ENCODE data around the gene CA10.

CA10 gene

DNA sequence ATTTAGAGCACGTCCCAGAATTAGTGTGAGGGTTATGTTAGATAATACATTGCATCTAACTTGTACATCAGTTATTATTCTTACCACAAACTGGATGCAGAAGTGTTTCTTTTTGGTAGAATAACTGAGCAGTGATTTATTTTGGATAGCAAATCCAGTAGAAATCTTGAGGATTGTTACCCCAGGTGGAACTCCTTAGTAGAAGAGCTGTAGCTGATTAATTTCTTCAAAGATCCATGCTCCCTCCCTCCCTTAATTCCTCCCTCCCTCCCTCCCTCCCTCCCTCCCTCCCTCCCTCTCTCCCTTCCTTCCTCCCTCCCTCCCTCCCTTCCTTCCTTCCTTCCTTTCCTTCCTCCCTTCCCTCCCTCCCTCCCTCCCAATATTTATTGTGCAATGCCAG lies 337.7 kb downstream of the CA10 start:
- no peak for DNase-seq (ENCODE audit: extremely low read depth in 1 of 2, low read depth in 1 of 2)

GRCh38 chr17:51820252-51820651 lies 338.3 kb downstream of the CA10 start:
- no peak for DNase-seq (ENCODE audit: extremely low read depth in 1 of 2, low read depth in 1 of 2)

GRCh38 chr17:51819341-51820219 lies 338.9 kb downstream of the CA10 start:
- no peak for DNase-seq (ENCODE audit: extremely low read depth in 1 of 2, low read depth in 1 of 2)

GRCh38 chr17:51818777-51819176 lies 339.7 kb downstream of the CA10 start:
- DNase-seq (ENCODE audit: extremely low read depth in 1 of 2, low read depth in 1 of 2) = no peak

GRCh38 chr17:51817955-51818354 lies 340.6 kb downstream of the CA10 start:
- no peak for DNase-seq (ENCODE audit: extremely low read depth in 1 of 2, low read depth in 1 of 2)

DNA sequence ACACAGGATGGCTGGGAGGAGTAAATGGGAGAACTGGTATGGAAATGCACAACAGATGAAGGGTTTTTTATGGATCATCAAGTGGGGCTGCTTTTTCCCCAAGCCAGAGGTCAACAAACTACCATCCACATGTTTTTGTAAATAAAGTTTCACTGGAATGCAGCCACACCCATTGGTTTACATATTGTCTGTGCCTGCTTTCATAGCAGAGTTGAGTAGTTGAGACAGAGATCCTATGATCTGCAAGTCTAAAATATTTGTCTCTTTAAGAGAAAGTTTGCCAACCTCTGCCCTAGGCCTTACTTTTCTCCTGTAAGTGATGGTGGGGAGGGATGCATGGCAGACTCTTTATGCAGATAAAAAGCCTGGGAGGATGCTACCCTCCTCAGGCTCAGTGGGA lies 341.4 kb downstream of the CA10 start:
- DNase-seq (ENCODE audit: extremely low read depth in 1 of 2, low read depth in 1 of 2) = no peak

DNA sequence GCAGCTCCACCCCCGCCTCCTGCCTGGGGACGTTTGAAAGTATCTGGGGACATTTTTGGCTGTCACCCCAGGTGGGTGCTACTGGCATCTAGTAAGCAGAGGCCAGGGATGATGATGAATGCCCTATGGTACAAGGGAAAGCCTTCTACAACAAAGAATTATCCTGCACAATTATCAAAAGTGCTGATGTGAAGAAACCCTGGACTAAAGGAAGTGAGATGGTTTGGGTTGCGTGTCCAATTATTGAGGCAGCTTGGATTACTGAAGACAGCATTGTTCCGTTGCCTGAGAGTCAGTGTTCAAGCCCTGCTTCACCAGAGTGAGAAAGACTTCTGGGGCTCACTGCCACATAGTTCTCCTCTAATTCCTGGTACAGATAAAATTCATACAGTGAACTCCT lies 343.4 kb downstream of the CA10 start:
- no peak for DNase-seq (ENCODE audit: extremely low read depth in 1 of 2, low read depth in 1 of 2)

DNA sequence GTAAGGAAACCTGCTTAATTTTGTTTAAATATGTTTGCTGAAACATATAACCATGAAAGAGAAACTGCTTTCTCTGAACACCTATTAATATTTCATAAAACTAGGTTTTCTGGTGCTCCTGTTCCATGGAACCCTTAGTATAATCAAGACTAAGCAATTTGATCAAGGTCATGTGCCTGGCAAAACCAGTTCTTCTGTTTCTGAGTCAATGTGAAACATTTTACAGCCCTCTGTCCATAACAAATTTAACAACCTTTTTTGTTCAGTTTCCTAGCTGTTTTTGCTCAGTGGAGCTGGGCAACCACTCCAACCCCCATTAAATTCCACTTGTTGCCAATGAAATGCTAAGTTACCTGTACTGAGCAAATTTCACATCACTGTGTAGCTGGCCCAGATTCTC lies 344.0 kb downstream of the CA10 start:
- no peak for DNase-seq (ENCODE audit: extremely low read depth in 1 of 2, low read depth in 1 of 2)

GRCh38 chr17:51813784-51814174 lies 344.7 kb downstream of the CA10 start:
- no peak for DNase-seq (ENCODE audit: extremely low read depth in 1 of 2, low read depth in 1 of 2)

DNA sequence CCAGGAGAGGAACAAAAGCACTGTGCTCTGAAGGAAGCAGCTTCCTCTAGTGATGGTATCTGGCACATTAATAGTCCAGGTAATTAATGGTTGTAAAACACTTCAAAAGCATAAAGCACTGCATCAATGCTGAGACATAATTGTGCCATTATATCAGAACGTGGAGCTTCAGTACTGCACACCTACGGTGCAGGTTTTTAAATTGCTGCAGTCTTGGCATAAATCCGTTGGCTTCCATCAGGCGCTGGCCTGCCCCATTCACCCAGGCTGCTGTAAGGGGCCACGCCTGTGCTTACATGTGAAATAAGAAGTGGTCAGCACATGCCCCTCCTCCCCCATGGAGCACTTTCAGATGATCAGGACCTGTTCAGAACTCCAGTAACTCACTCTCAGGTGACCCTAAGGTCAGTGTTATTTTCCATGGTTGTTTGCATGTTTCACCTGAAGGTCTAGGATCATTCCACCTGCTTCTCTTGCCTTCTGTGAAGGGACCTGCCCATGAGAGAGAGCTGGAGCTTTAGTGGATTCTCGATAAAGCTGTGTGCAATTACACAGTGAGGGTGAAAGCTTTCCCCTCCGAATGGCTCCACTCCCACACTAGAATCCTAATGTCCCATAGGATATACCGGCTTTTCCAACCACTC lies 345.3 kb downstream of the CA10 start:
- DNase-seq (ENCODE audit: extremely low read depth in 1 of 2, low read depth in 1 of 2) = no peak

DNA sequence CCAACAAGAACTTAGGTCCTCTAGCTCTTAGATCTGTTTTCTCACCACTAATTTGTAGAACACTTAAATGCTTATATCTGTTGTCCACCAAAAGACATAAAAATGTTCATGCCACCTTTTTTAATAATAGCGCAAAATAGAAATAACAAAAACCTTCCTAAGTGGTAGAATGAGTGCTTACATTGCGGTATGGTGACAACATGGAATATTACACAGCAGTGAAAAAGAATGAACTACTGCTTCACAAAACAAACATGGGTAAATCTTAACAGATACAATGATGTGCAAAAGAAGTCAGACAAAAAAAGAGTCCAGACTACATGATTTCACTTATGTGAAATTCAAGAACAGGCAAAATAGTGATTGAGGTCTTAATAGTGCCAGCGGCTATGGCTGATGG lies 351.1 kb downstream of the CA10 start:
- no peak for DNase-seq (ENCODE audit: extremely low read depth in 1 of 2, low read depth in 1 of 2)

DNA sequence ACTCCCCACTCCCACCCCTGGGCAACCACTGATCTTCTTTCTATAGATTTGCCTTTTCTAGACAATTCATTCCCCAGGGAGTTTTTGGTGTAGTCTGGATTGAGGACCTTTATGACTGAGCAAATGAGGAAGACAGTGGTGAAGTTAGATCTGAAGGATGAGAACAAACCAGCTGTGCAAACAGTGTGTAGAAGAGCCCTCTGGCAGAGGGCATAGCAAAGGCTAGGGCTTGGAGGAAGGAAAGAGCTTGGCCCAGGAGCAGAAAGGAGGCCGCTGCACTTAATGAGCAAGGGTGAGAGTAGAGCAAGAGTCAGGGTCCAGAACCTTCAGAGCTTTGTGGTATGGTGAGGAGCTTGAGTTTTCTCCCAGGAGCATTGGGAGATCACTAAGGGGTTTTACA lies 352.7 kb downstream of the CA10 start:
- DNase-seq (ENCODE audit: extremely low read depth in 1 of 2, low read depth in 1 of 2) = no peak

- DNase-seq (ENCODE audit: extremely low read depth in 1 of 2, low read depth in 1 of 2) = no peak
Measured at GRCh38 chr17:51805185-51805584, 353.3 kb downstream of the CA10 start.

- DNase-seq (ENCODE audit: extremely low read depth in 1 of 2, low read depth in 1 of 2) = no peak
Measured at GRCh38 chr17:51803161-51803560, 355.4 kb downstream of the CA10 start.

DNA sequence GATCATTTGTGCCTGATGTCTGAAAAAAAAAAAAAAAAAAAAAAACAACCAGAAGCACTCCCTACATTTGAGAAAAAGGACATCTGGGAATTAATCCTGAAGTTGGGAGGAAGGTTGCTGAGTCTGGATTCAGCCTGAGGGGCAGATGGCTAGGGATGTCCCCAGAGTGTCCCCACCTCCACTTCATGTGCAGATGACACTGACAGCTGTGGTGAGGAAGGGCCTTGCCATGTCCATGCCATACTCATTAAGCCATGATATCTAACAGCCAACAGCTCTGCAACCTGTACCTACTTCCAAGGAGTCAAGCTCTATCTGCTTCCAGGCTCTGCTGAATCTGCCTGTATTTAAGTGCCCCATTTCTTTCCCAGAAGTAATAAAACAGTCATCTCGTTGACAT lies 356.0 kb downstream of the CA10 start:
- DNase-seq (ENCODE audit: extremely low read depth in 1 of 2, low read depth in 1 of 2) = no peak

DNA sequence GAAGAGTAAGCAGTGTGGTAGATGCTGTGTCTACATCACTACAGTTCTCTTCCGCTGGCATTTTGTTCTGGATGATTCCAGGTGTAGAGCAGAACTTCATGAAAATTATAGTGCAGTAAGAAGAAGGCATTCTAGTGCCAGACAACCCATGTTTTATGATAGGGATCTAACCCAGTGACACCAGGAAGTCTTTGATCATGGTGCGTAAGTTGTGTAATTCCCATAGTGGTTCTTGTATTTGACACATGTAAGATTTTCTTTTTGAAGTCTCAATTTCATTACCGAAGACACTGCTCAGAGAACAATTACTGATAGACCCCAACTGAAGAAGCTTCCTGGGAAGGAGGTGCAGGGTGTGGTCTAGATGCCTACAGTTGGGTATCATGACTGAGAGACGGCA lies 356.9 kb downstream of the CA10 start:
- DNase-seq (ENCODE audit: extremely low read depth in 1 of 2, low read depth in 1 of 2) = no peak

DNA sequence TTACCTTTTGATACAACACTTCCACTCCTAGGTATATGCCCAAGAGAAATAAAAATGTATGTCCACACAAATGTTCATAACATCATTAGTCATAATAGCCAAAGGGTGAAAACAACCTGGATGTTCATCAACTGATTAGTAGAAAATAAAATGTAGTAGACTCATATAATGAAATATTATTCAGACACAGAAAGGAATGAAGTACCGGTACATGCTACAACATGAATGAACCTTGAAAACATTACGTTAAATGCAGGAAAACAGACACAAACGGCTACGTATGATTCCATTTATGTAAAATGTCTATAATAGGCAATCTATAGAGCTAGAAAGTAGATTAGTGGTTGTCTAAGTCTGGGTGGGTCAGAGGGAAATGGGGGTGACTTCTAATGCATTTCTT lies 358.5 kb downstream of the CA10 start:
- DNase-seq (ENCODE audit: extremely low read depth in 1 of 2, low read depth in 1 of 2) = no peak

DNA sequence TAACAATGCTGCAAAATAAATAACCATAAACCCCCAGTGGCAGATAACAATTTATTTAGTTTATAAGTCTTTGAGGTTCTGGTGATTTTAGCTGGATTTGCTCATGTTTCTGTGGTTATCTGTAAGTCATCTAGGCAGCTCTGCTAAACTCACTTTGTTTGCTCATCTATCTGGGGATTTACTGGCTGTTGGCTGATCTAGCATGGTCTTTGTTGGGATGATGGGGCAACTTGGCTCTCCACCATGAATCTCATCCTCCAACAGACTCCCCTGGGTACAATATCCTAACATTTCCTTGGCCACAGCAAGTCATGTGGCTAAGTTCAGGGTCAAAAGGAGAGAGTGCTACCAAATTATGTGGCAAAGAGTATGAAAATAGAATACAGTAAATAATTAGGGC lies 359.3 kb downstream of the CA10 start:
- no peak for DNase-seq (ENCODE audit: extremely low read depth in 1 of 2, low read depth in 1 of 2)

DNA sequence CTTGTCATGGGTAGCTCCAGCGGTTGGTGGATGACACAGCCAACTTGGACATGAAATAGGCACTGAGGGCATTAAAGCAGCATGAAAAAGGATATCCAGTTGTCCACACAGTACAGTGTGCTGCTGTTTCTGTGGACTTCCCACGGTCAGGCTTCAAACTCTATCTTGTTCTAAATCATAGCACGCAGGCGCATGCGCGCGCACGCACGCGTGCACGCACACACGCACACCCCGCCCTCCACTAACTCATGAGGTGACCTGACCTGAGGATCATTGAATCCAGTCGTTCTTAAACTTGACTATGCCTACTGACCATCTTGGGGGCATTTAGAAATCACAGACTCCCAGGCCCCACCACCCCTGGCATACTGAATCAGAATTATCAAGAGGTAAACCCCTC lies 361.4 kb downstream of the CA10 start:
- DNase-seq (ENCODE audit: extremely low read depth in 1 of 2, low read depth in 1 of 2) = no peak

- DNase-seq (ENCODE audit: extremely low read depth in 1 of 2, low read depth in 1 of 2) = no peak
Measured at GRCh38 chr17:51796026-51796425, 362.5 kb downstream of the CA10 start.

- DNase-seq (ENCODE audit: extremely low read depth in 1 of 2, low read depth in 1 of 2) = no peak
Measured at GRCh38 chr17:51795401-51795800, 363.1 kb downstream of the CA10 start.

DNA sequence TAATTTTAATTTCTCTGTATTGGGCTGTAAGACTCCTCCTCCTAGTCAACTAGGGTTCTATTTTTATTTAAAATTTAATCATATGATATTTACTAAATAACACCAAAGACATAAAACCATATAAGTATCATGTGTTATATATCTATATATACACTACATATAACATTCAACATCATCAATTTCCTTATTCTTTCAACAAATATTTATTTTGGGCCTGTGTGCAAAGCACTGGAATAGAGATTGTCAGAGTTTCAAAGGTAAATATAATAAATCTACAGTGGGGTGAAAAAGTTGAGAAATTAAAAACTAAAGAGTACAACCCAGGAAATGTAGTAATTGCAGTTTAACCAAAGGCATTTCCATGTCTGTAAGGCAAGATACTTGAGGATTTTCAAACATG lies 364.0 kb downstream of the CA10 start:
- no peak for DNase-seq (ENCODE audit: extremely low read depth in 1 of 2, low read depth in 1 of 2)

DNA sequence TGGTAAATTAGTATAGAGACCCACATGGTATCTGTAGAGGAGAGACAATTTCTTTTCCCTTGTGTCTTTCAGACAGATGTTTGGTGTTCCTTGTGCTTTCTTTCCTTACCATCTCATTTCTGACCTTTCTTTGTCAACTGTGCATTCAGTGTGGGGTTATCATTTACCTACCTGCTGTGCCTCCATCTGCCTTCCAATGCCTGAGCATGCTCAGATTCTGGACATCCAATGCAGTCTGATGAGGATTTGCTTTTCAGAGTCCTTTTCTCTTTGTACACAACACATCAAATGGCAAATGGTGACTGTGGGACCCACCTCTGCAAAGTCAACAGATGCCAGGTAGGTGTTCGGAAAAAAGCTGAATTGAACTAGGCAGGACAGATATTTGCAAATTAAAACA lies 364.8 kb downstream of the CA10 start:
- DNase-seq (ENCODE audit: extremely low read depth in 1 of 2, low read depth in 1 of 2) = no peak

Data from stimulated activated CD8-positive, alpha-beta memory T cell treated with anti-CD3 and anti-CD28 coated beads, Interleukin-7, amount 100 ng/mL, for 48 hours (primary cell).